Ovary (tissue), 9 donors: ENCODE measurements around the gene KCNJ6. TPM values are rescaled to one million over a fixed set of nuclear protein-coding genes. Genes with fewer than 3 reads are reported as not detected.

Experiments
- DNase-seq, 5 donors: peaks; one replicate each; pipeline ENCODE4 v3.0.0-alpha.2; 2019 to 2020
- H3K27ac ChIP-seq, 2 donors: fragments of 200-600 bp; one replicate each; pipeline versions ENCODE4 v1.5.1 to v1.8.0; 2019 to 2022
- H3K27me3 ChIP-seq: fragments of 200-600 bp; one replicate; pipeline ENCODE4 v1.8.0; 2022
- H3K36me3 ChIP-seq: fragments of 200-600 bp; sonication (generic); one replicate; pipeline ENCODE4 v1.5.1; 2019
- H3K4me1 ChIP-seq: one replicate; pipeline ENCODE4 v1.8.1; 2013; ENCODE audit warnings: mild to moderate bottlenecking, moderate library complexity; ENCODE audit not compliant: insufficient read depth
- H3K4me3 ChIP-seq: fragments of 200-600 bp; sonication (generic); one replicate; pipeline ENCODE4 v1.5.1; 2017
- H3K9me3 ChIP-seq, 2 donors: fragments of 200-600 bp in 1 of 2; sonication (generic) in 1 of 2; one replicate each; pipeline versions ENCODE4 v1.5.1 to v1.8.1; 2013 to 2019; ENCODE audit warnings: mild to moderate bottlenecking in 1 of 2, moderate library complexity in 1 of 2
- CTCF ChIP-seq, 3 donors: fragments of 450-650 bp in 2 of 3; fragments of 200-600 bp in 1 of 3; IDR thresholded peaks; one replicate each; pipeline versions ENCODE4 v1.5.1 to v1.8.0; 2016 to 2022; ENCODE audit warnings: antibody characterized with exemption in 3 of 3, mild to moderate bottlenecking in 1 of 3
- EP300 ChIP-seq: sonication (generic); formaldehyde crosslinking; IDR thresholded peaks from one replicate; pipeline ENCODE4 v1.6.1; 2017; ENCODE audit warnings: antibody characterized with exemption
- POLR2A ChIP-seq: fragments of 450-650 bp; IDR thresholded peaks from one replicate; pipeline ENCODE4 v1.6.1; 2017; ENCODE audit warnings: antibody characterized with exemption, mild to moderate bottlenecking, moderate library complexity
- WGBS, 3 donors: extraction: QIAGEN DNeasy Blood & Tissue Kit in 1 of 3; methylation state at CpG; one replicate each; pipeline versions ENCODE4 v1.1.5 to v1.1.7; 2013 to 2017; 5-methylcytosine and 5-hydroxymethylcytosine counted together
- intact Hi-C, 4 donors: fragments of 100-400 bp; cut with DNase I; formaldehyde crosslinking; loops; one replicate each; pipeline versions ENCODE4 v1.11.0 to v1.15.1; 2022 to 2023
- polyA plus RNA-seq, 2 donors: library from polyadenylated mRNA; stranded (reverse); fragments of 200-250 nt in 1 of 2; fragments of 350-450 nt in 1 of 2; fragmentation: Illumina TruSeq in 1 of 2; extraction: RNeasy Lipid Tissue Mini Kit (QIAGEN cat#74804) in 1 of 2; gene quantifications; one replicate each; pipeline ENCODE4 v1.2.3, GENCODE V29; 2013 to 2014
- total RNA-seq, 7 donors: library from RNA; depleted of rRNA in 2 of 7; stranded (reverse); fragments of >200 nt in 2 of 7; fragmentation: NEBNext Ultra II Directional in 3 of 7; extraction: Animal tissue kit (Norgen Biotek cat#: 25700) in 3 of 7; gene quantifications; one replicate each; pipeline versions ENCODE4 v1.1.0 to v1.2.4, GENCODE V29; 2016 to 2023
- donor health status: DM: no; HTN: no; CAD: no; lungs with moderate emphysema.
- donor health status: DM: no; HTN: no; CAD: no.
- donor health status: Bipolar disorder and iron deficiency.
- donor health status: DM: yes; HTN: yes; CAD: no.
- donor health status: DM: no; HTN: no; CAD: no.
- donor health status: DM: yes; HTN: yes; CAD: no.

KCNJ6 gene
- total and polyA plus RNA-seq, 9 donors = 0.01 TPM; not detected in 8

GRCh38 chr21:37821786-37822450 is 94.3 kb downstream of the KCNJ6 start:
- WGBS, 3 donors = 54 to 70% (median 58%) methylated on average over 3 of the region's 3 CpGs
- intact Hi-C loops = no loop called here
- no peak for DNase-seq
- Histone ChIP-seq H3K27ac (no peak overlapping the region), H3K4me1 (no peaks in the 10 kb centered on the region), H3K9me3 (no peaks in the 10 kb centered on the region), H3K27me3 (no peaks in the 10 kb centered on the region), H3K4me3 (no peak overlapping the region), H3K36me3 (no peaks in the 10 kb centered on the region)
- TF ChIP-seq EP300 (no peak), POLR2A (no peak), CTCF (IDR thresholded peaks at IDR 0.05) (no peak)

- no peak for TF ChIP-seq POLR2A
- no peak for TF ChIP-seq EP300
- no peak for TF ChIP-seq CTCF (IDR thresholded peaks at IDR 0.05)
- Histone ChIP-seq H3K27ac (no peak overlapping the region), H3K4me3 (no peak overlapping the region), H3K9me3 (no peaks in the 10 kb centered on the region), H3K36me3 (no peaks in the 10 kb centered on the region), H3K27me3 (no peaks in the 10 kb centered on the region), H3K4me1 (no peaks in the 10 kb centered on the region)
- 78 to 88% (median 86%) methylated on average over 2 of the region's 2 CpGs for WGBS, 3 donors
- intact Hi-C loops = no loop called here
- DNase-seq = no peak
Measured at GRCh38 chr21:37821092-37821491, 95.2 kb downstream of the KCNJ6 start.

- DNase-seq = no peak
- H3K4me1 ChIP-seq = no peaks in the 10 kb centered on the region
- TF ChIP-seq CTCF (IDR thresholded peaks at IDR 0.05) = no peak
- TF ChIP-seq EP300 = no peak
- TF ChIP-seq POLR2A = no peak
Measured at GRCh38 chr21:37819372-37819771, 96.9 kb downstream of the KCNJ6 start.

DNA sequence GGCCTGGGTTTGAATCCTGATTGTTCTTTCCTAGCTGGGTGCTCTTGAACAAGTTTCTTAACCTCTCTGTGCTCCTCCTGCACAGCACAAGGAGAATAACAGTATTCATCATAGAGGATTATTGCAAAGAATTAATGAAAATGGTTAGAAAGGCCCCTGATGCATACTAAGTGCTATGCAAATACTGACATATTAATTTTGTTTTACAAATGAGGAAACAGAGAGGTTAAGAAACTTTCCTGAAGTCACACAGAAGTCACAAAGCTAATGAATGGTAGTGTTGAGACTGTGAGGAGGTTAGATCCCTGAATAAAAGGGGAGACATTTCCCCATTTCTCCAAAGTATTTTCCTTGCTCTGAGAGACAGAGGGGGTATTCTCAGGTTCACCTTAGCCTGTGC is 99.0 kb downstream of the KCNJ6 start:
- H3K4me3 ChIP-seq = no peak overlapping the region
- no peaks in the 10 kb centered on the region for H3K27me3 ChIP-seq
- no peak for TF ChIP-seq CTCF (IDR thresholded peaks at IDR 0.05)
- no peak for TF ChIP-seq EP300
- TF ChIP-seq POLR2A = no peak
- H3K9me3 ChIP-seq = no peaks in the 10 kb centered on the region
- no peaks in the 10 kb centered on the region for H3K4me1 ChIP-seq
- H3K27ac ChIP-seq = no peak overlapping the region
- intact Hi-C loops = no loop called here
- H3K36me3 ChIP-seq = no peaks in the 10 kb centered on the region
- DNase-seq = no peak

More at GRCh38 chr21:37819372-37819771, 96.9 kb downstream of the KCNJ6 start:
- no peak overlapping the region for H3K27ac ChIP-seq
- H3K9me3 ChIP-seq = no peaks in the 10 kb centered on the region
- intact Hi-C loops = no loop called here
- no peaks in the 10 kb centered on the region for H3K36me3 ChIP-seq
- H3K4me3 ChIP-seq = no peak overlapping the region
- no peaks in the 10 kb centered on the region for H3K27me3 ChIP-seq
